Measurements from ENCODE around the gene MYH2. TPM values are rescaled to one million over a fixed set of nuclear protein-coding genes. Genes with fewer than 3 reads are reported as not detected.

MYH2 gene
- total RNA-seq, 5 donors from 2014 or later (not counting 1 experiment from before 2014, with no cell fraction given), result not detected

Other genes with a start within 250 kb of the MYH2 start
- not detected for gene MYH13, start 176.7 kb downstream of the MYH2 start, total RNA-seq
- gene MYH8, start 127.7 kb downstream of the MYH2 start, total RNA-seq, result not detected
- not detected for gene MYH4, start 80.1 kb downstream of the MYH2 start, total RNA-seq
- not detected for gene MYH1, start 31.1 kb downstream of the MYH2 start, total RNA-seq
- 10 to 100 TPM in 3 of 5 donors, 1 to 10 TPM in 2; 6.6 to 12.1 (median 11.1) TPM for gene MYH3, start 107.7 kb upstream of the MYH2 start, total RNA-seq
- gene SCO1, start 147.9 kb upstream of the MYH2 start, total RNA-seq, result 10 to 100 TPM; 15.7 to 33.3 (median 28.8) TPM
- gene ADPRM, start 147.9 kb upstream of the MYH2 start, total RNA-seq, result 10 to 100 TPM; 22.0 to 46.5 (median 31.7) TPM
- gene TMEM220, start 180.4 kb upstream of the MYH2 start, total RNA-seq, result 1 to 10 TPM; 1.8 to 4.7 (median 3.5) TPM